Esophagus muscularis mucosa (tissue), 4 donors: ENCODE measurements around the gene OSBPL10.

ENCODE experiments used
- CTCF ChIP-seq, 3 experiments: fragments of 200-600 bp in 2 of 3; fragments of 450-650 bp in 1 of 3; sonication (generic) in 2 of 3; IDR thresholded peaks; one replicate each; pipeline ENCODE4 v1.5.1; 2017 to 2019; ENCODE audit warnings: antibody characterized with exemption in 3 of 3, mild to moderate bottlenecking in 2 of 3, moderate library complexity in 1 of 3
- EP300 ChIP-seq: sonication (generic); formaldehyde crosslinking; IDR thresholded peaks from one replicate; pipeline ENCODE4 v1.6.1; 2017; ENCODE audit warnings: antibody characterized with exemption
- POLR2A ChIP-seq: fragments of 450-650 bp; IDR thresholded peaks from one replicate; pipeline ENCODE4 v1.6.1; 2017; ENCODE audit warnings: antibody characterized with exemption, moderate library complexity, mild to moderate bottlenecking, low read depth

- no peak for TF ChIP-seq CTCF (IDR thresholded peaks at IDR 0.05)
- TF ChIP-seq POLR2A, result no peak
- no peak for TF ChIP-seq EP300
Observed at GRCh38 chr3:31664031-31664430, 317.0 kb downstream of the OSBPL10 start.
